Right lobe of liver (tissue), 4 donors: Measurements from ENCODE around the gene SYT2.

Source experiments
- CTCF ChIP-seq, 4 donors: fragments of 200-600 bp in 3 of 4; fragments of 450-650 bp in 1 of 4; IDR thresholded peaks; one replicate each; pipeline versions ENCODE4 v1.5.1 to v1.8.0; 2016 to 2022; ENCODE audit warnings: antibody characterized with exemption in 4 of 4, mild to moderate bottlenecking in 2 of 4
- POLR2A ChIP-seq: fragments of 450-650 bp; IDR thresholded peaks from one replicate; pipeline ENCODE4 v1.6.1; 2017; ENCODE audit warnings: antibody characterized with exemption, mild to moderate bottlenecking
- donor health status: DM: no; HTN: no; CAD: no.
- donor health status: DM: no; HTN: no; CAD: no.
- donor health status: DM: no; HTN: yes; CAD: no.

GRCh38 chr1:202643397-202644218 is 66.6 kb downstream of the SYT2 start:
- TF ChIP-seq POLR2A (no peak), CTCF (IDR thresholded peaks at IDR 0.05) (no peak)
